Ovary (tissue), 9 donors: Measurements from ENCODE around the gene DPF3. TPM values are rescaled to one million over a fixed set of nuclear protein-coding genes. Genes with fewer than 3 reads are reported as not detected.
A peak's percentile ranks its signal among the peaks of the same experiment; 100 is the strongest.

ENCODE experiments used
- DNase-seq, 5 donors: peaks; one replicate each; pipeline ENCODE4 v3.0.0-alpha.2; 2019 to 2020
- H3K27ac ChIP-seq, 2 donors: fragments of 200-600 bp; one replicate each; pipeline versions ENCODE4 v1.5.1 to v1.8.0; 2019 to 2022
- H3K27me3 ChIP-seq: fragments of 200-600 bp; one replicate; pipeline ENCODE4 v1.8.0; 2022
- H3K36me3 ChIP-seq: fragments of 200-600 bp; sonication (generic); one replicate; pipeline ENCODE4 v1.5.1; 2019
- H3K4me1 ChIP-seq: one replicate; pipeline ENCODE4 v1.8.1; 2013; ENCODE audit warnings: mild to moderate bottlenecking, moderate library complexity; ENCODE audit not compliant: insufficient read depth
- H3K4me3 ChIP-seq: fragments of 200-600 bp; sonication (generic); one replicate; pipeline ENCODE4 v1.5.1; 2017
- H3K9me3 ChIP-seq, 2 donors: fragments of 200-600 bp in 1 of 2; sonication (generic) in 1 of 2; one replicate each; pipeline versions ENCODE4 v1.5.1 to v1.8.1; 2013 to 2019; ENCODE audit warnings: mild to moderate bottlenecking in 1 of 2, moderate library complexity in 1 of 2
- EP300 ChIP-seq: sonication (generic); formaldehyde crosslinking; IDR thresholded peaks from one replicate; pipeline ENCODE4 v1.6.1; 2017; ENCODE audit warnings: antibody characterized with exemption
- POLR2A ChIP-seq: fragments of 450-650 bp; IDR thresholded peaks from one replicate; pipeline ENCODE4 v1.6.1; 2017; ENCODE audit warnings: antibody characterized with exemption, mild to moderate bottlenecking, moderate library complexity
- WGBS, 3 donors: extraction: QIAGEN DNeasy Blood & Tissue Kit in 1 of 3; methylation state at CpG; one replicate each; pipeline versions ENCODE4 v1.1.5 to v1.1.7; 2013 to 2017; 5-methylcytosine and 5-hydroxymethylcytosine counted together
- intact Hi-C, 4 donors: fragments of 100-400 bp; cut with DNase I; formaldehyde crosslinking; loops; one replicate each; pipeline versions ENCODE4 v1.11.0 to v1.15.1; 2022 to 2023
- polyA plus RNA-seq, 2 donors: library from polyadenylated mRNA; stranded (reverse); fragments of 200-250 nt in 1 of 2; fragments of 350-450 nt in 1 of 2; fragmentation: Illumina TruSeq in 1 of 2; extraction: RNeasy Lipid Tissue Mini Kit (QIAGEN cat#74804) in 1 of 2; gene quantifications; one replicate each; pipeline ENCODE4 v1.2.3, GENCODE V29; 2013 to 2014
- total RNA-seq, 7 donors: library from RNA; depleted of rRNA in 2 of 7; stranded (reverse); fragments of >200 nt in 2 of 7; fragmentation: NEBNext Ultra II Directional in 3 of 7; extraction: Animal tissue kit (Norgen Biotek cat#: 25700) in 3 of 7; gene quantifications; one replicate each; pipeline versions ENCODE4 v1.1.0 to v1.2.4, GENCODE V29; 2016 to 2023
- TF ChIP-seq, protein P1 (sequence below), 3 donors: fragments of 450-650 bp in 2 of 3; fragments of 200-600 bp in 1 of 3; IDR thresholded peaks; one replicate each; pipeline versions ENCODE4 v1.5.1 to v1.8.0; 2016 to 2022; ENCODE audit warnings: antibody characterized with exemption in 3 of 3, mild to moderate bottlenecking in 1 of 3
- donor health status: DM: no; HTN: no; CAD: no; lungs with moderate emphysema.
- donor health status: DM: no; HTN: no; CAD: no.
- donor health status: Bipolar disorder and iron deficiency.
- donor health status: DM: yes; HTN: yes; CAD: no.
- donor health status: DM: no; HTN: no; CAD: no.
- donor health status: DM: yes; HTN: yes; CAD: no.

Gene DPF3
- total and polyA plus RNA-seq, 9 donors = 6.3 to 34.4 (median 21.9) TPM

DNA sequence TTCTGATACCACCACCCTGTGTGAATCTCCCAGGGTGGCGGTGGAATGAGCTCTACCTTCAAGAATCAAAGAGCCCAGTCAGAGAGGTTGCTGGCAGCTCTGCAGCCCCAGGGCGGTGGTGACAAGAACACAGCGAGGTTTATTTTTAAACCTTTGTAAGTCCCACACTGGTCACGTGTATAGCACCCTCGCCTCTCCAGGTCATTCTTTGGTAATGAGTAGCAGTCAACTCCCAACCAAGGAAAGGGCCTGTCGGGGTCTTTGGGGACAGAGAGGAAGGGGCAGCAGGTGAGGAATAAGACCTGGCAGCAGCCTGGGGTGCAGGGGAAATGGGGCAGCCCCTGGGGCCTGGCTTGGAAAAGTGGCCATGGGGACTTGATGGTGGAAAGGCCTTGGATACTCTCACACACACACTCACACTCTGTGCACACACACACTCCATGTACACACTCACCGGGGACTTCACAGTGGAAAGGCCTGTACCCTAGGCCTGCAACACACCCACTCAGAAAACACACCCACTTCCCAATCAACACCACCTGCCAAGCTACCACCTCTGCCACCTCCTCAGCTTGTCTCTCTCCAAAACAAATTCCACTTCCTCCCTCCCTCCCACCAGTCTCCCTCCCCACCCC is 178.6 kb downstream of the DPF3 start:
- peak overlapping the region in 1 of 2 donors; percentile 40 for H3K27ac ChIP-seq
- peak in 1 of 5 donors; percentile 27 for DNase-seq
- intact Hi-C loops = loop anchor here in 1 of 4 donors (10.0 kb wide), 1 partner anchor 179 kb away; the partner anchor contains the start of gene DPF3

DNA sequence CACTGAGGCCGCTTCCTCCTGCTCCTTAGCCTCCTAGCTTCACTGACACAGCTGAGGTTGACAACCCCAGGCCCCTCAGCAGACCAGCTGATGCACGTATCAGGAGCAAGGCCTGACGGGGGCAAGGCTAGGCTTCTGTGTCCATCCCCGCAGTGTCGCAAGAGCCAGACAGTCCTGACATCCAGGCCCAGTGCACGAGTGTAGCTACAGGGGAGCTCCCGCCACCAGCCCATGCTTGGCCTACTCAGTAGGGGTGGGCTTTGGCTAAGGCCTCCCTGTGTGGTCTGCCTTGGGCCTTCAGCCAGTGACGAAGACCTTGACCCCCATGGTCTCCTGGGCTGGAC is 179.1 kb downstream of the DPF3 start:
- H3K9me3 ChIP-seq = no peaks in the 10 kb centered on the region
- H3K4me3 ChIP-seq = no peak overlapping the region
- H3K27ac ChIP-seq = peak overlapping the region in 1 of 2 donors; percentile 40
- 51 to 70% (median 67%) methylated on average over 7 to 8 of the region's 8 CpGs for WGBS, 3 donors
- H3K36me3 ChIP-seq = no peaks in the 10 kb centered on the region
- no peaks in the 10 kb centered on the region for H3K27me3 ChIP-seq
- peak in 3 of 5 donors; percentile 33 to 55 (median 39) for DNase-seq
- peaks cover 24% of the 10 kb centered on the region for H3K4me1 ChIP-seq
- intact Hi-C loops = loop anchor here in 1 of 4 donors (10.0 kb wide), 1 partner anchor 180 kb away; the partner anchor contains the start of gene DPF3
- no peak for TF ChIP-seq POLR2A
- TF ChIP-seq EP300 = no peak
- TF ChIP-seq, protein P1, sequence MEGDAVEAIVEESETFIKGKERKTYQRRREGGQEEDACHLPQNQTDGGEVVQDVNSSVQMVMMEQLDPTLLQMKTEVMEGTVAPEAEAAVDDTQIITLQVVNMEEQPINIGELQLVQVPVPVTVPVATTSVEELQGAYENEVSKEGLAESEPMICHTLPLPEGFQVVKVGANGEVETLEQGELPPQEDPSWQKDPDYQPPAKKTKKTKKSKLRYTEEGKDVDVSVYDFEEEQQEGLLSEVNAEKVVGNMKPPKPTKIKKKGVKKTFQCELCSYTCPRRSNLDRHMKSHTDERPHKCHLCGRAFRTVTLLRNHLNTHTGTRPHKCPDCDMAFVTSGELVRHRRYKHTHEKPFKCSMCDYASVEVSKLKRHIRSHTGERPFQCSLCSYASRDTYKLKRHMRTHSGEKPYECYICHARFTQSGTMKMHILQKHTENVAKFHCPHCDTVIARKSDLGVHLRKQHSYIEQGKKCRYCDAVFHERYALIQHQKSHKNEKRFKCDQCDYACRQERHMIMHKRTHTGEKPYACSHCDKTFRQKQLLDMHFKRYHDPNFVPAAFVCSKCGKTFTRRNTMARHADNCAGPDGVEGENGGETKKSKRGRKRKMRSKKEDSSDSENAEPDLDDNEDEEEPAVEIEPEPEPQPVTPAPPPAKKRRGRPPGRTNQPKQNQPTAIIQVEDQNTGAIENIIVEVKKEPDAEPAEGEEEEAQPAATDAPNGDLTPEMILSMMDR (IDR thresholded peaks at IDR 0.05) = no peak

More for the DNA sequence above, 178.6 kb downstream of the DPF3 start:
- Histone ChIP-seq H3K4me1 (peaks cover 24% of the 10 kb centered on the region), H3K36me3 (no peaks in the 10 kb centered on the region), H3K27me3 (no peaks in the 10 kb centered on the region), H3K9me3 (no peaks in the 10 kb centered on the region), H3K4me3 (no peak overlapping the region)
- WGBS, 3 donors = 40 to 58% (median 56%) methylated on average over 7 of the region's 7 CpGs
- TF ChIP-seq, protein P1 (IDR thresholded peaks at IDR 0.05) = no peak
- no peak for TF ChIP-seq POLR2A
- TF ChIP-seq EP300 = no peak

DNA sequence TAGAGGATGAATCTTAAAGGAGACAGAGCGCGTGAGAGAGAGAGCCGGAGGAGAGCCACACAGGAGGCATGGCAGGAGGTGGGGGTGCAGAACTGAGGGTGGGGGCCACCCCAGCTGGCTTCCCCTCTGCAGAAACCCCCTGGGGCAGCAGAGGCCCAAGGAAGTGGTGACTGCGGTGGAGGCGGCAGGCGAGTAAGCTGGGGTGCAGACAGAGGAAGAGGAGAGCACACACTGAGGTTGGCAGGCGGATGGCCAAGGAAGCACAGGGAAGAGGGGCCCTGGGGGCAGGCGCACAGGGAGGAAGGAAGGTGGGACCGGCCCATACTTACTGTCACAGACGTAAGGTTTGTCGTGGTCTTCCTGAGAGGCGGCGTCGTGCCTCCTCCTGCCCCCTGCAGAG is 179.8 kb downstream of the DPF3 start:
- intact Hi-C loops = loop anchor here in 1 of 4 donors (10.0 kb wide), 1 partner anchor 181 kb away; the partner anchor contains the start of gene DPF3
- no peak for TF ChIP-seq EP300
- peaks cover 24% of the 10 kb centered on the region for H3K4me1 ChIP-seq

DNA sequence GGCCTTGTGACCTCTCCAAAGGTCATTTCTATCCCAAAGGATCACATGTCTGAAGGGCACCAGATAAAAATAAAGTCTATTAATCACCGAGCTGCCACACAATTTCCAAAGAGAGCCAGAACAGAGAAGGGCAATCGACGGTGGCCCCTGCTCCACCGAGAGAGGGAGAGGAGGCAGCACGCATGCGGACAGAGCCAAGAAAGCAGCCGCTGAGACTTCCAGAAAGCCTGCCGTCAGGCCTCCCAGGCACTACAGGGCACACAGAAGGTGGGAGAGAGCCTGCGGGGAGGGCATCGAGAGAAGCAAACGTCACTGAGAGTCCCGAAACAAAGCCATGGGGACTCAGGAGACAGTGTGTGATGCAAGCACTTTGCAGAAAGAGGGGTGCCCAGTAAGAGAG is 182.0 kb downstream of the DPF3 start:
- H3K9me3 ChIP-seq = no peaks in the 10 kb centered on the region
- H3K36me3 ChIP-seq = no peaks in the 10 kb centered on the region
- WGBS, 3 donors = 82 to 93% (median 90%) methylated on average over 12 of the region's 12 CpGs
- intact Hi-C loops = loop anchor here in 1 of 4 donors (10.0 kb wide), 1 partner anchor 183 kb away; the partner anchor contains the start of gene DPF3
- TF ChIP-seq POLR2A = no peak
- TF ChIP-seq EP300 = no peak
- TF ChIP-seq, protein P1 (IDR thresholded peaks at IDR 0.05) = no peak
- no peak for DNase-seq
- peaks cover 24% of the 10 kb centered on the region for H3K4me1 ChIP-seq
- H3K27me3 ChIP-seq = no peaks in the 10 kb centered on the region
- no peak overlapping the region for H3K4me3 ChIP-seq
- H3K27ac ChIP-seq = no peak overlapping the region

More for the DNA sequence above, 179.8 kb downstream of the DPF3 start:
- Histone ChIP-seq H3K36me3 (no peaks in the 10 kb centered on the region), H3K9me3 (no peaks in the 10 kb centered on the region), H3K27me3 (no peaks in the 10 kb centered on the region), H3K27ac (no peak overlapping the region), H3K4me3 (no peak overlapping the region)
- no peak for DNase-seq
- 90 to 92% (median 90%) methylated on average over 14 of the region's 14 CpGs for WGBS, 3 donors
